ENCODE results near the gene CCDC192.

CCDC192 gene, protein sequence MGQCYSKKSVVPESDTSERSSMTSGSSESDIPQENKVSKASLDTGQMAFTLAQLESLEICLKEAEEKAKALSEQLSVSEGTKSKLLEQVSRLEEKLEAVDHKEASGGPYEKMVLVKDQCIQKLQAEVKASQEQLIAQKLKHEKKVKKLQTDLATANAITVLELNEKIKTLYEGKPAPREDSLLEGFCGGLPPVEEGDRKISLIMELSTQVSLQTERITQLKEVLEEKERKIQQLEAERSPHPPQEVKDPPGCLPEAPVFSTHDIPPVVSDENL

DNA sequence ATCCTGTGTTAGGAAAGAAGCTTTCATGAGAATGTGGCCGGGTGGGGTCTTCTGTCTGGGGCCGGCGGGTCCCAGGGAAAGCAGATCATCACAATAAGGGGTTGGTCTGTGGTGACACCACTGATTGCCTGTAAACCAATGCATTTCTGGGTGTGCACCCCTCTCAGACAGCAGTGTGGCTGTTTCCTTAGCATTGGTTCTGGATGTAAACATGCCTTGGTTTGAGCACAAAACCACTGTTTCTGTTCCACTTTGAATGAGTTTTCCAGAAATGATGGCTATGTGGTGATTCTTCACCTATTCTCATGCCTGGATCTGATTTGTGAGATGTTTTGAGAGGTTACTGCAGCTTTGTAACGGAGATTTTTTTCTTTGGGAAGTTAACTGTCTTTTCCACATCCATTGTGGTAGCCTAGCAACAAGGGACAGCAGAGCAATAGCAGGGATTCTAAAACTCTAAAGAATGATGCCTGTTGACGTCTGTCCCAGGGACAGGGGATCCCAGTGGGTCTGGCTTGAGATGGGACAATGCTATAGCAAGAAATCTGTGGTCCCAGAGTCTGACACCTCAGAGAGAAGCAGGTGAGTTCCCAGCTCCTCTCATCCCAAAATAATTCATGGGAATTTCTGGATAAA is at the start of gene CCDC192:
TSS of gene CCDC192 (plus strand) at position 466 of the 636 bp plus-strand sequence. CDS start at position 521, 55 bp downstream.
- no peak within 1 kb of the TSS for H3K4me3 ChIP-seq (ENCODE audit: low read depth, low read length)
- no peak for DNase-seq (ENCODE audit: low read depth, low spot score)
- ChIA-PET CTCF (no interaction called here), POLR2A (no interaction called here)
- TF ChIP-seq, protein P1, sequence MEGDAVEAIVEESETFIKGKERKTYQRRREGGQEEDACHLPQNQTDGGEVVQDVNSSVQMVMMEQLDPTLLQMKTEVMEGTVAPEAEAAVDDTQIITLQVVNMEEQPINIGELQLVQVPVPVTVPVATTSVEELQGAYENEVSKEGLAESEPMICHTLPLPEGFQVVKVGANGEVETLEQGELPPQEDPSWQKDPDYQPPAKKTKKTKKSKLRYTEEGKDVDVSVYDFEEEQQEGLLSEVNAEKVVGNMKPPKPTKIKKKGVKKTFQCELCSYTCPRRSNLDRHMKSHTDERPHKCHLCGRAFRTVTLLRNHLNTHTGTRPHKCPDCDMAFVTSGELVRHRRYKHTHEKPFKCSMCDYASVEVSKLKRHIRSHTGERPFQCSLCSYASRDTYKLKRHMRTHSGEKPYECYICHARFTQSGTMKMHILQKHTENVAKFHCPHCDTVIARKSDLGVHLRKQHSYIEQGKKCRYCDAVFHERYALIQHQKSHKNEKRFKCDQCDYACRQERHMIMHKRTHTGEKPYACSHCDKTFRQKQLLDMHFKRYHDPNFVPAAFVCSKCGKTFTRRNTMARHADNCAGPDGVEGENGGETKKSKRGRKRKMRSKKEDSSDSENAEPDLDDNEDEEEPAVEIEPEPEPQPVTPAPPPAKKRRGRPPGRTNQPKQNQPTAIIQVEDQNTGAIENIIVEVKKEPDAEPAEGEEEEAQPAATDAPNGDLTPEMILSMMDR (IDR thresholded peaks at IDR 0.05; ENCODE audit: insufficient read depth, low read length, missing control alignments), result no peak

DNA sequence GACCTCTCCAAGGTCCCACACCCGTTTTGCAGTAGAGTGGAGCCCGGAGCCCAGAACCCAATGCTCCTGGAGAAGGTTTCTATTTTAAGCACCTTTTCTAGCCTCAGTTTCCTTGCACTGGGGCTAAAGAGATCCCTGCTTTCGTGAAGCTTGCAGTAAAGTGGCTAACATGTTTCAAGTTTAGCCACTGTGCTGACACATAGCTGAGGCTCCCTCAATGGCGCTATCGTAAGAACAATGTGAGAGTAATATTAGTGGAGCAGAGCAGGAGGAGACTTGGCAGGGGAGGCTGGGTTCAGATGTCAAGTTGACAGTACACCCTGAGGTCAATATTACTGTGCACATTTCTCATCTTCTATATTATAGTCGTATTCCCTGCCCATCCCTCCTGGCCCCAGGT is 46.4 kb upstream of the CCDC192 start:
- no peak overlapping the region for H3K4me3 ChIP-seq (ENCODE audit: low read depth, low read length)
- no peak for DNase-seq (ENCODE audit: low read depth, low spot score)
- CTCF ChIA-PET, result no interaction called here
- TF ChIP-seq, protein P1 (IDR thresholded peaks at IDR 0.05; ENCODE audit: insufficient read depth, low read length, missing control alignments), result no peak
- POLR2A ChIA-PET, result no interaction called here

DNA sequence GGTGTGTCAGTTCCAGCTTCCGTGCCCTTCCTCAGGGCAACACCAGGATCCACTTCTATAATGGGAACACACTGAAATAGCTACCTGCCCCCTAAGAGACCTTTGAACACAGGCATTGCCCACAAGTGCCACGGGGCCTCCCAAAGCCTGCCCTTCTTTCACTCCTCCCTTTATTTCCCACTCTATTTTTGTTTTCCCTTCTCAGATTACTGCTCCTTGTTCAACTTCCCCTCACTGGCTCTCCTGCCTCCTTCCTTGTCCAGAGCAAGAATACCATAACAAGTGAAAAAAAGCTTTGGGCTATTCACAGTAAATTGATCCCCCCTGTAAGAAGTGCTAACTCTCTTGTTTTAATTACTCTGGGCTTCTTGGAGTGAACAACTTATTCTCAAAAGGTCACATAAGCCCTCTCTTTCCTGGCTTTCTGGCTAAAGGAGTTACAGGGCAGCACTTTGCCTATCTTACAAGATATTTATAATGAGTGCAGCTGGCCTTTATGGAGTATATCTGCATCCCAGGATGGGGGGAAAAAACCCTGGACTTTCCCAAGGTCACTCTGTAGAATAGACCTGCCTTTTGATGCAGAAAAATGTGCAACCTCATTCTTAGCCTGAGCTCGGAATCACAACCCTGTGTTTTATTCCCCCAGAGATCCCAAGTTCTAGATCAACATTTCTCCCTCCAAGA is 43.0 kb upstream of the CCDC192 start:
- TF ChIP-seq, protein P1 (IDR thresholded peaks at IDR 0.05; ENCODE audit: insufficient read depth, low read length, missing control alignments), result no peak
- ChIA-PET CTCF (no interaction called here), POLR2A (no interaction called here)
- DNase-seq (ENCODE audit: low read depth, low spot score), result no peak
- H3K4me3 ChIP-seq (ENCODE audit: low read depth, low read length), result no peak overlapping the region

DNA sequence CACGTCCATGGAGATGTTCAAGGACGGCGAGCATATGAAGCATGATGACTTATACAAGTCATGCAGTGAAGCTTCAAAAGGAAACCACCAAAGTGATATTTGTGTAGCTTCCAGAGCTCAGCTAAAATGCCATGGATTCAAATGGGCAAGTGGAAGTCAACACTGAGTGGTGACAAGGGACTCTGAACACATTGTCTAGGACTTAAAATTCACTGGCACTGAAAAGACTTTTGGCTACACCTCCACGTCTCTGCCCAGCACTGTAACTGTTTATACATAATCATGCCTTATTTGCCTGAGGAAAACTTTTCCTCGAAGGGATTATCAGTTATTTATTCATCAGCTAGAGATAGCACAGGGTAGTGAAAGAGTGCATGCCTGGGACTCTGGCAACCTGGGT is 39.1 kb upstream of the CCDC192 start:
- ChIA-PET POLR2A (no interaction called here), CTCF (interaction anchor here (1.3 kb wide), 1 partner anchor 8 kb away, joined by 3 read pairs; no protein-coding TSS in a partner anchor)
- no peak for DNase-seq (ENCODE audit: low read depth, low spot score)
- TF ChIP-seq, protein P1 (IDR thresholded peaks at IDR 0.05; ENCODE audit: insufficient read depth, low read length, missing control alignments), result no peak
- no peak overlapping the region for H3K4me3 ChIP-seq (ENCODE audit: low read depth, low read length)

DNA sequence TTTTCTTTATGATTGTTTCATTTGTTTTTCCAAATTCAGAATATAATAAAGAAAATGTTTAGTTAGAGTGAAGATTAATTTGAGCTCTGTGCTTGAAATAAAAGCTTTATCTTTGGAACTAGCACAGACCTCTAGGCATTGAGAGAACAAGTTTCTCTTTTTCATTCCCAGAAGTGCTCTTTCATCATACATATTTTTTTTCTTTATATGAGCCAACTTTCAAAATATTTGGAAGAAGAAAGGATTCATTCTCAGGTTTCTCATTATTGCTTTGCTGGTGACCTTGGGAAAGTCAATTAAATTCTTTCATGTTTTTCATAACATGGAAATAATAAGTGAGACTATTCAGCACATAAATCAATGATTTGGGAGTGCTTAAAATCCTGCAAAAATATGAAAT is 37.5 kb upstream of the CCDC192 start:
- POLR2A ChIA-PET, result no interaction called here
- DNase-seq (ENCODE audit: low read depth, low spot score), result no peak
- TF ChIP-seq, protein P1 (IDR thresholded peaks at IDR 0.05; ENCODE audit: insufficient read depth, low read length, missing control alignments), result no peak
- no peak overlapping the region for H3K4me3 ChIP-seq (ENCODE audit: low read depth, low read length)
- CTCF ChIA-PET, result no interaction called here

DNA sequence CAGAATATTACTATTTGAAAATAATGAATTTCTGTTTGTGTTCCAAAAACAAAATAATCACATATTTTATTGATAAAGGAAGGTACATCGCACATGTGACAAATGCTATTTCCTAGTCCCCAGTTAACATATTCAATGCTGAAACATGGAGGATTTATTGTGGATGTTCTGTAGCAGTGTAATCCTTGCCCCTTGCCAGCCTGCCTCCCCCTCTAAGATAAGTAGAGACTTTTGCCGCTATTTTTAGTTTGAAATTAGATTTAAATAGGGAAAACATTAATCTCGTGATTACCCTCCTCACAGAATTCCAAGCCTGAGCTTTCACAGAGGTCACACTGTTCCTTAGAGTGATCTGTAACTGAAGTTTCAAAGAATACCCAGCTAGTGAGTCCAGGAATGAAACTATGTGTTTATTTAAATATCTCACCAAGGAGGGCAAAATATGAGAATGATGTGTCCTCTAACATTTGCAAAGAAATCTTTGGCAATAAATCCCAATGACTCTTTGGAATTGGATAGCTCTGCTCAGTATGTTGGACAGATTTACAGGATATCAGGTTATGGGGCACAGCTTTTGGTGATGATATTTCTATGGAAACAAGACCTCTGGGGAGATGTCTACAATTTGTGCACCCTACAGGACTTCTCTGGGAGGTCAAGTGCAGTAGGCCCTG is 37.0 kb upstream of the CCDC192 start:
- H3K4me3 ChIP-seq (ENCODE audit: low read depth, low read length), result no peak overlapping the region
- TF ChIP-seq, protein P1 (IDR thresholded peaks at IDR 0.05; ENCODE audit: insufficient read depth, low read length, missing control alignments), result no peak
- ChIA-PET CTCF (no interaction called here), POLR2A (no interaction called here)
- no peak for DNase-seq (ENCODE audit: low read depth, low spot score)

Measured in AG04449 (cell line).